Mesenchymal stem cell (in vitro differentiated cells and primary cell): Measurements from ENCODE around the gene CD109.

Source experiments
- DNase-seq: peaks from one replicate; pipeline ENCODE4 v3.0.0-alpha.2; 2013
- H2AFZ ChIP-seq: one replicate; pipeline ENCODE4 v1.6.1; 2013; ENCODE audit warnings: low read depth, mild to moderate bottlenecking, control low read depth, inconsistent platforms, low read length, moderate library complexity
- H2AK5ac ChIP-seq: 2 replicates; pipeline ENCODE4 v1.6.1; 2013; ENCODE audit warnings: low read length, moderate library complexity, mild to moderate bottlenecking, inconsistent platforms; ENCODE audit not compliant: severe bottlenecking
- H2BK120ac ChIP-seq: one replicate; pipeline ENCODE4 v1.6.1; 2013; ENCODE audit warnings: low read depth, mild to moderate bottlenecking, inconsistent platforms, low read length, moderate library complexity
- H2BK12ac ChIP-seq, 2 experiments: one replicate each; pipeline ENCODE4 v1.6.1; 2013; ENCODE audit warnings: inconsistent platforms in 2 of 2, low read length in 2 of 2, mild to moderate bottlenecking in 2 of 2, moderate library complexity in 2 of 2, control low read depth in 1 of 2
- H2BK15ac ChIP-seq: one replicate; pipeline ENCODE4 v1.6.1; 2013; ENCODE audit warnings: mild to moderate bottlenecking, low read depth, inconsistent platforms; ENCODE audit not compliant: poor library complexity, severe bottlenecking
- H2BK5ac ChIP-seq: 2 replicates; pipeline ENCODE4 v1.6.1; 2013; ENCODE audit warnings: low read depth, mild to moderate bottlenecking, low read length, control low read depth, inconsistent platforms; ENCODE audit not compliant: poor library complexity, severe bottlenecking
- H3K14ac ChIP-seq, 2 experiments: one replicate each; pipeline ENCODE4 v1.6.1; 2013; ENCODE audit warnings: inconsistent platforms in 2 of 2, low read length in 2 of 2, control low read depth in 1 of 2, mild to moderate bottlenecking in 1 of 2, moderate library complexity in 1 of 2
- H3K18ac ChIP-seq, 2 experiments: one replicate each; pipeline ENCODE4 v1.6.1; 2013; ENCODE audit warnings: inconsistent platforms in 2 of 2, low read length in 2 of 2, control low read depth in 1 of 2, low read depth in 1 of 2, mild to moderate bottlenecking in 1 of 2
- H3K23ac ChIP-seq, 2 experiments: one replicate each; pipeline ENCODE4 v1.6.1; 2013; ENCODE audit warnings: inconsistent platforms in 2 of 2, low read length in 2 of 2, mild to moderate bottlenecking in 2 of 2, moderate library complexity in 2 of 2, control low read depth in 1 of 2
- H3K27ac ChIP-seq: 2 replicates; pipeline ENCODE4 v1.5.1; 2013; ENCODE audit warnings: mild to moderate bottlenecking, moderate library complexity, low read length, control low read depth, inconsistent platforms; ENCODE audit not compliant: poor library complexity, severe bottlenecking
- H3K27me3 ChIP-seq, 2 experiments: 2 replicates each; pipeline versions ENCODE4 v1.6.1 to v1.7.0; 2013; ENCODE audit warnings: low read length in 2 of 2, mild to moderate bottlenecking in 2 of 2, moderate library complexity in 2 of 2, control low read depth in 1 of 2, inconsistent platforms in 1 of 2; ENCODE audit not compliant: control insufficient read depth in 1 of 2, insufficient read depth in 1 of 2
- H3K36me3 ChIP-seq, 2 experiments: 2 replicates each; pipeline versions ENCODE4 v1.6.1 to v1.7.0; 2013; ENCODE audit warnings: low read length in 2 of 2, control low read depth in 1 of 2, inconsistent platforms in 1 of 2, low read depth in 1 of 2, mild to moderate bottlenecking in 1 of 2; ENCODE audit not compliant: insufficient read depth in 2 of 2, control insufficient read depth in 1 of 2
- H3K4ac ChIP-seq, 2 experiments: one replicate each; pipeline ENCODE4 v1.6.1; 2013; ENCODE audit warnings: inconsistent platforms in 2 of 2, low read length in 2 of 2, mild to moderate bottlenecking in 2 of 2, moderate library complexity in 2 of 2, control low read depth in 1 of 2, low read depth in 1 of 2
- H3K4me1 ChIP-seq: 2 replicates; pipeline ENCODE4 v1.6.1; 2013; ENCODE audit warnings: low read depth, low read length, control low read depth; ENCODE audit not compliant: control insufficient read depth, insufficient read depth
- H3K4me2 ChIP-seq: 2 replicates; pipeline ENCODE4 v1.6.1; 2013; ENCODE audit warnings: low read length, mild to moderate bottlenecking, inconsistent platforms; ENCODE audit not compliant: poor library complexity, severe bottlenecking
- H3K4me3 ChIP-seq, 2 experiments: 2 replicates each; pipeline versions ENCODE4 v1.5.1 to v1.7.0; 2013; ENCODE audit warnings: low read length in 2 of 2, mild to moderate bottlenecking in 2 of 2, control low read depth in 1 of 2, low read depth in 1 of 2; ENCODE audit not compliant: insufficient read depth in 1 of 2
- H3K79me1 ChIP-seq: replicated peaks from 2 replicates; pipeline ENCODE4 v1.6.1; 2013; ENCODE audit warnings: mild to moderate bottlenecking, control low read depth, low read length, inconsistent platforms; ENCODE audit not compliant: poor library complexity, severe bottlenecking
- H3K9ac ChIP-seq: 2 replicates; pipeline ENCODE4 v1.7.0; 2013; ENCODE audit warnings: mild to moderate bottlenecking, low read length, moderate library complexity
- H3K9me3 ChIP-seq: 2 replicates; pipeline ENCODE4 v1.7.0; 2013; ENCODE audit warnings: mild to moderate bottlenecking, low read length; ENCODE audit not compliant: control insufficient read depth
- H4K8ac ChIP-seq: one replicate; pipeline ENCODE4 v1.6.1; 2013; ENCODE audit warnings: inconsistent platforms, mild to moderate bottlenecking, low read length, moderate library complexity
- H4K91ac ChIP-seq: one replicate; pipeline ENCODE4 v1.6.1; 2013; ENCODE audit warnings: mild to moderate bottlenecking, low read length, inconsistent platforms
- WGBS: methylation state at CpG from one replicate; pipeline ENCODE4 v1.1.7; 2013; ENCODE audit warnings: mixed read lengths; 5-methylcytosine and 5-hydroxymethylcytosine counted together

Gene CD109

GRCh38 chr6:73710470-73710869, 14.5 kb downstream of the CD109 start:
- Histone ChIP-seq H3K27me3 (no peaks in the 10 kb centered on the region), H4K91ac (no peak overlapping the region), H3K23ac (no peak overlapping the region), H2AK5ac (no peak overlapping the region), H3K4me3 (no peak overlapping the region), H3K9me3 (no peaks in the 10 kb centered on the region), H3K79me1 (peaks cover 12% of the 10 kb centered on the region), H2AFZ (no peak overlapping the region), H2BK5ac (no peak overlapping the region), H3K4me2 (peak overlapping the region; percentile 22), H2BK15ac (no peak overlapping the region), H3K27ac (peak overlapping the region; percentile 43), H3K36me3 (peaks cover 0 to 46% of the 10 kb centered on the region in 2 experiments), H3K4me1 (peaks cover 11% of the 10 kb centered on the region), H2BK12ac (no peak overlapping the region), H3K14ac (no peak overlapping the region), H2BK120ac (no peak overlapping the region), H3K4ac (no peak overlapping the region), H3K18ac (no peak overlapping the region), H3K9ac (no peak overlapping the region), H4K8ac (no peak overlapping the region)
- 85% methylated on average over 1 of the region's 2 CpGs for WGBS
- DNase-seq: peak; percentile 58

DNA sequence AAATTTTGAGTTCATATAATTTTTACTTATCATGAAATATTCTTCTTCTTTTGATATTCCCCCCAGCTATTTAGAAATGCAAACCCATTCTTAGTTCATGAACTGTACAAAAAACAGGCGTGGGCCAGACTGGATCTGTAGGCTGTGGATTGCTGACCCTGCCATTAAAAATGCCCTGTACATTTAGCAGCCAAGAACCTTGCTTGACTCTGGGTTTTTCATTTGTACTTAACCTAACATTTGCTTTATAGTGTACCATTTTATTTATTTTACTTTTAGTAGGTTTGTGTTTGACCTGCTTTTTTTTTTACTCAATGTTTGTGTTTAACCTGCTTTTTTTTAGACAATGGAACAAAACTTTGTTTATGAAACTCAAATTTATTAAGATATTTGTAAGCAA, 14.9 kb downstream of the CD109 start:
- H3K14ac ChIP-seq: no peak overlapping the region
- H3K4me3 ChIP-seq: no peak overlapping the region
- no peaks in the 10 kb centered on the region for H3K27me3 ChIP-seq
- no peak overlapping the region for H2AK5ac ChIP-seq
- H3K4me2 ChIP-seq: no peak overlapping the region
- no peak overlapping the region for H2AFZ ChIP-seq
- no peak overlapping the region for H4K8ac ChIP-seq
- H3K79me1 ChIP-seq: peaks cover 12% of the 10 kb centered on the region
- no peak overlapping the region for H2BK12ac ChIP-seq
- WGBS: 92% methylated on average over 1 of the region's 1 CpG
- no peak overlapping the region for H3K9ac ChIP-seq
- H3K4ac ChIP-seq: no peak overlapping the region
- no peak overlapping the region for H3K23ac ChIP-seq
- H4K91ac ChIP-seq: no peak overlapping the region
- H3K36me3 ChIP-seq: peaks cover 0 to 42% of the 10 kb centered on the region in 2 experiments
- H3K9me3 ChIP-seq: no peaks in the 10 kb centered on the region
- peak overlapping the region in 1 of 2 experiments; percentile 70 for H3K18ac ChIP-seq
- H2BK15ac ChIP-seq: no peak overlapping the region
- peaks cover 11% of the 10 kb centered on the region for H3K4me1 ChIP-seq
- peak overlapping the region; percentile 35 for H3K27ac ChIP-seq
- DNase-seq: no peak
- H2BK5ac ChIP-seq: no peak overlapping the region
- H2BK120ac ChIP-seq: no peak overlapping the region

- Histone ChIP-seq H3K4me1 (peaks cover 11% of the 10 kb centered on the region), H3K27ac (no peak overlapping the region), H2BK120ac (no peak overlapping the region), H4K8ac (no peak overlapping the region), H3K36me3 (peaks cover 0 to 26% of the 10 kb centered on the region in 2 experiments), H3K23ac (no peak overlapping the region), H3K79me1 (peaks cover 2% of the 10 kb centered on the region), H3K4me2 (no peak overlapping the region), H3K4ac (no peak overlapping the region), H2BK5ac (no peak overlapping the region), H3K9me3 (no peaks in the 10 kb centered on the region), H2AFZ (no peak overlapping the region), H3K14ac (no peak overlapping the region), H3K9ac (no peak overlapping the region), H2BK12ac (no peak overlapping the region), H2BK15ac (no peak overlapping the region), H4K91ac (no peak overlapping the region), H3K18ac (no peak overlapping the region), H3K27me3 (no peaks in the 10 kb centered on the region), H3K4me3 (no peak overlapping the region), H2AK5ac (peak overlapping the region; percentile 48)
- DNase-seq: peak; percentile 37
- 91% methylated on average over 1 of the region's 5 CpGs for WGBS
These were observed 16.7 kb downstream of the CD109 start for GRCh38 chr6:73712535-73713173.

GRCh38 chr6:73713426-73714147, 17.6 kb downstream of the CD109 start:
- no peak overlapping the region for H3K14ac ChIP-seq
- no peak overlapping the region for H2BK5ac ChIP-seq
- H3K36me3 ChIP-seq: peaks cover 0 to 26% of the 10 kb centered on the region in 2 experiments
- peak overlapping the region in 1 of 2 experiments; percentile 41 for H3K18ac ChIP-seq
- peaks cover 11% of the 10 kb centered on the region for H3K4me1 ChIP-seq
- no peak overlapping the region for H3K4me3 ChIP-seq
- peak overlapping the region; percentile 39 for H2BK120ac ChIP-seq
- H3K4me2 ChIP-seq: no peak overlapping the region
- peak; percentile 38 for DNase-seq
- no peak overlapping the region for H3K9ac ChIP-seq
- no peaks in the 10 kb centered on the region for H3K9me3 ChIP-seq
- H3K27me3 ChIP-seq: no peaks in the 10 kb centered on the region
- H4K91ac ChIP-seq: peak overlapping the region; percentile 52
- no peak overlapping the region for H4K8ac ChIP-seq
- no peak overlapping the region for H2AK5ac ChIP-seq
- no peak overlapping the region for H2AFZ ChIP-seq
- H3K79me1 ChIP-seq: peaks cover 4% of the 10 kb centered on the region
- peak overlapping the region in 1 of 2 experiments; percentile 4 for H2BK12ac ChIP-seq
- no peak overlapping the region for H2BK15ac ChIP-seq
- H3K4ac ChIP-seq: peak overlapping the region; percentile 1 to 54
- peak overlapping the region; percentile 59 for H3K27ac ChIP-seq
- 80% methylated on average over 8 of the region's 8 CpGs for WGBS
- H3K23ac ChIP-seq: no peak overlapping the region
